Astrocyte (in vitro differentiated cells and primary cell): ENCODE measurements around the gene MAGI3. TPM values are rescaled to one million over a fixed set of nuclear protein-coding genes. Genes with fewer than 3 reads are reported as not detected.
"Not testable (repeated sequence)": the region's sequence is repeated elsewhere in the genome, so short reads cannot be mapped to it uniquely, and the experiment has no call there.

Experiments
- DNase-seq: peaks from one replicate; pipeline ENCODE4 v3.0.0-alpha.2; 2010; ENCODE audit warnings: low read depth
- FAIRE-seq: peaks from 2 replicates; lab custom pipeline; 2011; peaks lifted over from hg19 to GRCh38; lab: Jason Lieb, UNC
- H2AFZ ChIP-seq: 2 replicates; pipeline ENCODE4 v1.6.0; 2012; ENCODE audit warnings: low read depth, low read length, inconsistent platforms
- H3K27ac ChIP-seq: 2 replicates; pipeline ENCODE4 v1.5.1; 2011; ENCODE audit warnings: low read depth, low read length, inconsistent platforms
- H3K27me3 ChIP-seq: 2 replicates; pipeline ENCODE4 v1.6.0; 2011; ENCODE audit warnings: low read length, inconsistent platforms; ENCODE audit not compliant: insufficient read depth
- H3K36me3 ChIP-seq: 2 replicates; pipeline ENCODE4 v1.5.1; 2011; ENCODE audit warnings: low read length, inconsistent platforms; ENCODE audit not compliant: insufficient read depth
- H3K4me1 ChIP-seq: 2 replicates; pipeline ENCODE4 v1.5.1; 2011; ENCODE audit warnings: low read length, inconsistent platforms; ENCODE audit not compliant: insufficient read depth
- H3K4me2 ChIP-seq: 2 replicates; pipeline ENCODE4 v1.6.0; 2012; ENCODE audit warnings: low read length, inconsistent platforms
- H3K4me3 ChIP-seq: 2 replicates; pipeline ENCODE4 v1.5.1; 2011; ENCODE audit warnings: low read depth, mild to moderate bottlenecking, low read length, inconsistent platforms; ENCODE audit not compliant: insufficient read depth
- H3K79me2 ChIP-seq: 2 replicates; pipeline ENCODE4 v1.6.0; 2012; ENCODE audit warnings: mild to moderate bottlenecking, low read length, inconsistent platforms; ENCODE audit not compliant: insufficient read depth
- H3K9ac ChIP-seq: 2 replicates; pipeline ENCODE4 v1.6.0; 2012; ENCODE audit warnings: mild to moderate bottlenecking, low read length, inconsistent platforms
- H3K9me3 ChIP-seq: 2 replicates; pipeline ENCODE4 v1.5.1; 2012; ENCODE audit warnings: low read depth, mild to moderate bottlenecking, low read length, inconsistent platforms; ENCODE audit not compliant: insufficient read depth
- H4K20me1 ChIP-seq: 2 replicates; pipeline ENCODE4 v1.6.0; 2012; ENCODE audit warnings: low read length, inconsistent platforms; ENCODE audit not compliant: insufficient read depth
- H3K27ac Mint-ChIP-seq: one replicate; pipeline ENCODE4 v1.8.0; 2021; ENCODE audit warnings: mild to moderate bottlenecking, mixed read lengths; ENCODE audit not compliant: unreplicated experiment
- H3K27me3 Mint-ChIP-seq: one replicate; pipeline ENCODE4 v1.8.0; 2021; ENCODE audit warnings: low read depth, mixed read lengths; ENCODE audit not compliant: unreplicated experiment
- H3K36me3 Mint-ChIP-seq: one replicate; pipeline ENCODE4 v1.8.0; 2021; ENCODE audit warnings: low read depth, mixed read lengths; ENCODE audit not compliant: unreplicated experiment
- H3K4me1 Mint-ChIP-seq: one replicate; pipeline ENCODE4 v1.8.0; 2021; ENCODE audit warnings: low read depth, mixed read lengths; ENCODE audit not compliant: unreplicated experiment
- H3K4me3 Mint-ChIP-seq: one replicate; pipeline ENCODE4 v1.8.0; 2021; ENCODE audit warnings: mild to moderate bottlenecking, moderate library complexity, mixed read lengths; ENCODE audit not compliant: unreplicated experiment
- H3K9me3 Mint-ChIP-seq: one replicate; pipeline ENCODE4 v1.8.0; 2021; ENCODE audit warnings: mild to moderate bottlenecking, mixed read lengths; ENCODE audit not compliant: unreplicated experiment
- CTCF ChIP-seq: IDR thresholded peaks from 2 replicates; pipeline ENCODE4 v1.5.1; 2011; ENCODE audit warnings: low read depth, mild to moderate bottlenecking, inconsistent platforms, low read length, moderate library complexity; ENCODE audit not compliant: insufficient read depth
- EZH2 ChIP-seq: IDR thresholded peaks from 2 replicates; pipeline ENCODE4 v1.6.1; 2012; ENCODE audit warnings: mild to moderate bottlenecking, low read length, inconsistent platforms; ENCODE audit not compliant: insufficient read depth
- total RNA-seq: library from RNA; stranded (reverse); gene quantifications from 2 replicates; pipeline ENCODE4 v1.2.1, GENCODE V29; 2021

The MAGI3 gene
- total RNA-seq, 1 donor from 2014 or later, result 16.5 TPM

- Histone ChIP-seq H4K20me1 (peaks cover 11% of the 10 kb centered on the region), H3K4me3 (no peak overlapping the region), H2AFZ (no peak overlapping the region), H3K27ac (no peak overlapping the region), H3K36me3 (no peaks in the 10 kb centered on the region), H3K9me3 (no peaks in the 10 kb centered on the region), H3K27me3 (no peaks in the 10 kb centered on the region), H3K79me2 (peaks cover 26% of the 10 kb centered on the region), H3K4me1 (no peaks in the 10 kb centered on the region), H3K9ac (no peak overlapping the region), H3K4me2 (no peak overlapping the region)
- no peak for TF ChIP-seq CTCF
- no peak for TF ChIP-seq EZH2
- Mint-ChIP-seq H3K4me3 (no peak overlapping the region), H3K4me1 (no peaks in the 10 kb centered on the region), H3K27me3 (no peaks in the 10 kb centered on the region), H3K27ac (no peak overlapping the region), H3K9me3 (no peaks in the 10 kb centered on the region), H3K36me3 (peaks cover 2% of the 10 kb centered on the region)
- DNase-seq, result no peak
- FAIRE-seq, result no peak
Observed at GRCh38 chr1:113415310-113416070, 25.2 kb downstream of the MAGI3 start.

- not testable (repeated sequence) for H3K9me3 ChIP-seq, H3K4me3 Mint-ChIP-seq, H3K4me1 ChIP-seq, H3K27me3 Mint-ChIP-seq, H3K27ac ChIP-seq, H3K4me3 ChIP-seq, H2AFZ ChIP-seq, H3K27me3 ChIP-seq, H3K4me2 ChIP-seq, FAIRE-seq, H3K9ac ChIP-seq, H3K4me1 Mint-ChIP-seq, H3K36me3 ChIP-seq, H3K27ac Mint-ChIP-seq, DNase-seq, H3K9me3 Mint-ChIP-seq, H3K36me3 Mint-ChIP-seq
- Histone ChIP-seq H4K20me1 (peaks cover 11% of the 10 kb centered on the region), H3K79me2 (peaks cover 21% of the 10 kb centered on the region)
Observed at GRCh38 chr1:113416071-113416470, 25.8 kb downstream of the MAGI3 start.

GRCh38 chr1:113416496-113416895 lies 26.2 kb downstream of the MAGI3 start:
- no peak overlapping the region for H2AFZ ChIP-seq
- H3K4me2 ChIP-seq, result no peak overlapping the region
- peaks cover 20% of the 10 kb centered on the region for H3K79me2 ChIP-seq
- Mint-ChIP-seq H3K4me3 (no peak overlapping the region), H3K36me3 (peaks cover 2% of the 10 kb centered on the region), H3K9me3 (no peaks in the 10 kb centered on the region), H3K27ac (no peak overlapping the region), H3K27me3 (no peaks in the 10 kb centered on the region), H3K4me1 (peaks cover 1% of the 10 kb centered on the region)
- peaks cover 11% of the 10 kb centered on the region for H4K20me1 ChIP-seq
- DNase-seq (no peak), FAIRE-seq (no peak)
- TF ChIP-seq EZH2 (no peak), CTCF (no peak)
- H3K4me1 ChIP-seq, result no peaks in the 10 kb centered on the region
- H3K9ac ChIP-seq, result no peak overlapping the region
- no peak overlapping the region for H3K4me3 ChIP-seq
- H3K9me3 ChIP-seq, result no peaks in the 10 kb centered on the region
- H3K36me3 ChIP-seq, result no peaks in the 10 kb centered on the region
- no peak overlapping the region for H3K27ac ChIP-seq
- H3K27me3 ChIP-seq, result no peaks in the 10 kb centered on the region
